ENCODE data around the gene LAMC2. TPM values are rescaled to one million over a fixed set of nuclear protein-coding genes. Genes with fewer than 3 reads are reported as not detected.

LAMC2 gene
- total and polyA plus RNA-seq, 2 donors (not counting 1 experiment from before 2014, with no cell fraction given), result 0.99 to 3.9 TPM

DNA sequence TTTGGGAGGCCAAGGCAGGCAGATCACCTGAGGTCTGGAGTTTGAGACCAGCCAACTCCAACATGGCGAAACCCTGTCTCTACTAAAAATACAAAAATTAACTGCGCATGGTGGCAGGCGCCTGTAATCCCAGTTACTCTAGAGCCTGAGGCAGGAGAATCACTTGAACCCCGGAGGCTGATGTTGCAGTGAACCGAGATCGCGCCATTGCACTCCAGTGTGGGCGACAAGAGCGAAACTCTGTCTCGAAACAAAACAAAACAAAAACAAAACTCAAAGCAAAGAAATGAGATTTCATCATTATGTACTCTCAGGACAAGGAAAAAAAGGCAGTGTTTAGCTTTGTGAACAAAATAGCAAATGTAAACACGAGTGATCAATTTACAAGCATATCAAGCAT lies 61.0 kb downstream of the LAMC2 start:
- no peak overlapping the region for H3K27ac ChIP-seq (ENCODE audit: insufficient read depth, low read length)
- no peaks in the 10 kb centered on the region for H3K9me3 ChIP-seq (ENCODE audit: control insufficient read depth, insufficient read depth, low read depth, low read length)
- no peak overlapping the region for H3K4me2 ChIP-seq (ENCODE audit: extremely low read depth, insufficient read depth, low read length)
- no peaks in the 10 kb centered on the region for H4K20me1 ChIP-seq (ENCODE audit: control insufficient read depth, extremely low read depth, insufficient read depth, low read length)
- no peak overlapping the region for H2AFZ ChIP-seq (ENCODE audit: low read length)
- H3K27me3 ChIP-seq (ENCODE audit: control insufficient read depth, insufficient read depth, low read length), result no peaks in the 10 kb centered on the region
- no peak overlapping the region for H3K4me3 ChIP-seq (replicated peaks in 1 of 4; ENCODE audit: control extremely low read depth in 1 of 4, insufficient read depth in 1 of 4, low read depth in 3 of 4, low read length in 4 of 4)
- no peaks in the 10 kb centered on the region for H3K36me3 ChIP-seq (ENCODE audit: control insufficient read depth, insufficient read depth, low read length)
- H3K79me2 ChIP-seq (ENCODE audit: control insufficient read depth, insufficient read depth, low read length), result no peaks in the 10 kb centered on the region
- no peak for DNase-seq (ENCODE audit: low read depth in 2 of 2)
- no peak overlapping the region for H3K9ac ChIP-seq (ENCODE audit: insufficient read depth, low read length)
- H3K4me1 ChIP-seq (ENCODE audit: control insufficient read depth, extremely low read depth, insufficient read depth, low read length), result peaks cover 9% of the 10 kb centered on the region
- TF ChIP-seq EZH2 (IDR thresholded peaks at IDR 0.05; ENCODE audit: low read length, missing control alignments), result no peak
- TF ChIP-seq CTCF (conservative IDR thresholded peaks at IDR 0.05 in 1 of 2, IDR thresholded peaks at IDR 0.05 in 1 of 2; ENCODE audit: low read depth in 1 of 2, low read length in 2 of 2), result no peak

GRCh38 chr1:183247484-183247883 lies 61.4 kb downstream of the LAMC2 start:
- H3K27me3 ChIP-seq (ENCODE audit: control insufficient read depth, insufficient read depth, low read length), result no peaks in the 10 kb centered on the region
- H3K79me2 ChIP-seq (ENCODE audit: control insufficient read depth, insufficient read depth, low read length), result no peaks in the 10 kb centered on the region
- no peak overlapping the region for H3K4me3 ChIP-seq (replicated peaks in 1 of 4; ENCODE audit: control extremely low read depth in 1 of 4, insufficient read depth in 1 of 4, low read depth in 3 of 4, low read length in 4 of 4)
- no peak overlapping the region for H3K9ac ChIP-seq (ENCODE audit: insufficient read depth, low read length)
- no peaks in the 10 kb centered on the region for H3K36me3 ChIP-seq (ENCODE audit: control insufficient read depth, insufficient read depth, low read length)
- H3K4me1 ChIP-seq (ENCODE audit: control insufficient read depth, extremely low read depth, insufficient read depth, low read length), result peaks cover 5% of the 10 kb centered on the region
- DNase-seq (ENCODE audit: low read depth in 2 of 2), result no peak
- no peak overlapping the region for H2AFZ ChIP-seq (ENCODE audit: low read length)
- H3K4me2 ChIP-seq (ENCODE audit: extremely low read depth, insufficient read depth, low read length), result no peak overlapping the region
- no peak for TF ChIP-seq CTCF (conservative IDR thresholded peaks at IDR 0.05 in 1 of 2, IDR thresholded peaks at IDR 0.05 in 1 of 2; ENCODE audit: low read depth in 1 of 2, low read length in 2 of 2)
- TF ChIP-seq EZH2 (IDR thresholded peaks at IDR 0.05; ENCODE audit: low read length, missing control alignments), result no peak
- H3K9me3 ChIP-seq (ENCODE audit: control insufficient read depth, insufficient read depth, low read depth, low read length), result no peaks in the 10 kb centered on the region
- H3K27ac ChIP-seq (ENCODE audit: insufficient read depth, low read length), result no peak overlapping the region
- no peaks in the 10 kb centered on the region for H4K20me1 ChIP-seq (ENCODE audit: control insufficient read depth, extremely low read depth, insufficient read depth, low read length)

GRCh38 chr1:183247931-183248330 lies 61.9 kb downstream of the LAMC2 start:
- Histone ChIP-seq H4K20me1 (ENCODE audit: control insufficient read depth, extremely low read depth, insufficient read depth, low read length) (no peaks in the 10 kb centered on the region), H3K9ac (ENCODE audit: insufficient read depth, low read length) (no peak overlapping the region), H3K79me2 (ENCODE audit: control insufficient read depth, insufficient read depth, low read length) (no peaks in the 10 kb centered on the region), H3K9me3 (ENCODE audit: control insufficient read depth, insufficient read depth, low read depth, low read length) (no peaks in the 10 kb centered on the region), H3K27me3 (ENCODE audit: control insufficient read depth, insufficient read depth, low read length) (no peaks in the 10 kb centered on the region), H3K4me3 (replicated peaks in 1 of 4; ENCODE audit: control extremely low read depth in 1 of 4, insufficient read depth in 1 of 4, low read depth in 3 of 4, low read length in 4 of 4) (no peak overlapping the region), H2AFZ (ENCODE audit: low read length) (no peak overlapping the region), H3K4me1 (ENCODE audit: control insufficient read depth, extremely low read depth, insufficient read depth, low read length) (peaks cover 5% of the 10 kb centered on the region), H3K36me3 (ENCODE audit: control insufficient read depth, insufficient read depth, low read length) (no peaks in the 10 kb centered on the region), H3K4me2 (ENCODE audit: extremely low read depth, insufficient read depth, low read length) (no peak overlapping the region), H3K27ac (ENCODE audit: insufficient read depth, low read length) (no peak overlapping the region)
- no peak for DNase-seq (ENCODE audit: low read depth in 2 of 2)
- TF ChIP-seq CTCF (conservative IDR thresholded peaks at IDR 0.05 in 1 of 2, IDR thresholded peaks at IDR 0.05 in 1 of 2; ENCODE audit: low read depth in 1 of 2, low read length in 2 of 2), result no peak
- TF ChIP-seq EZH2 (IDR thresholded peaks at IDR 0.05; ENCODE audit: low read length, missing control alignments), result no peak
